HG03571 (cell line): ENCODE results near the gene MFSD11.
"Not testable (repeated sequence)": the region's sequence is repeated elsewhere in the genome, so short reads cannot be mapped to it uniquely, and the experiment has no call there.

Experiments used
- ATAC-seq: cut with Tn5 transposase; IDR thresholded peaks from one replicate; pipeline ENCODE4 v1.9.1; 2021; ENCODE audit not compliant: unreplicated experiment

MFSD11 gene

GRCh38 chr17:76707985-76708807 lies 29.7 kb upstream of the MFSD11 start:
- ATAC-seq: no peak

DNA sequence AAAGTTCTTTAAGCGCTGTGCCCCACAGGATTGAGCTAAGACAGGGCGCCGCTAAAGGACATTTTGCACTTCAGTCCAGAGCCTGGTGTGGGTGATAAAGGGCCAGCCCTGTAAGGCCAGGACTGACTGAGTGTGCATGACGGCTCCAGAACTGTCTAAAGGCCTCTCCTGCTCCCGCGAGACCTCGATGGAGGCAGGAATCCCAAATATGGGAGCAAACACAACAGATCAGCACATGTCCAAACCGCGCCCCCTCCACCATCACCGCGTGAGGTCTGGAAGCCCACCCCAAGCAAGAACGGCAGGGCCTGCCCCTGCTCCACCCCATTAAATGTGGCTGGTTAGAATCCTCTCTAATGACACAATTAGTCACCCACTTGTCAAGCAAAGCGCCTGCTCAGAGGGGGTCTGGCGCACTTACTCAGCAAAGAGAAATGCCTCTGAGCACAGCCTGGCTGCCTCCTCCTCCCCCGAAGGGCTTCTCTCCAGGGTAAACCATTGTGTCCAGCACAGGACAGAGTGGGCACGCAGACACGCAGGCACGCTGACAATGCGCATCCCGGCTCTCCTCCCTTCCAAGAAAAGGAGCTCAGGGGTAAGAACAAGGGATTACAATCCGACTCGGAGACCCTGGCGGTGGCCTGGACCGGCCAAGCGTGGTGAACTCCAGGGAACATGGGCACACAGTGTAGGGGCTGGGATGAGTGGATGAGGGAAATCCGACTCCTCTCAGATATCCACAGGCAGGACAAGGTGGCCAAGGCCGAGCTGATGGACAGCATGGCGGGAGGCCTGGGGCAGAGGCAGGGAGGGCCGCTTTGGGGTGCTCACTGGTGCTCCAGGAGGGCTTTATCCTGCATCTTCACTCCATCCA lies 28.6 kb upstream of the MFSD11 start:
- no peak for ATAC-seq

DNA sequence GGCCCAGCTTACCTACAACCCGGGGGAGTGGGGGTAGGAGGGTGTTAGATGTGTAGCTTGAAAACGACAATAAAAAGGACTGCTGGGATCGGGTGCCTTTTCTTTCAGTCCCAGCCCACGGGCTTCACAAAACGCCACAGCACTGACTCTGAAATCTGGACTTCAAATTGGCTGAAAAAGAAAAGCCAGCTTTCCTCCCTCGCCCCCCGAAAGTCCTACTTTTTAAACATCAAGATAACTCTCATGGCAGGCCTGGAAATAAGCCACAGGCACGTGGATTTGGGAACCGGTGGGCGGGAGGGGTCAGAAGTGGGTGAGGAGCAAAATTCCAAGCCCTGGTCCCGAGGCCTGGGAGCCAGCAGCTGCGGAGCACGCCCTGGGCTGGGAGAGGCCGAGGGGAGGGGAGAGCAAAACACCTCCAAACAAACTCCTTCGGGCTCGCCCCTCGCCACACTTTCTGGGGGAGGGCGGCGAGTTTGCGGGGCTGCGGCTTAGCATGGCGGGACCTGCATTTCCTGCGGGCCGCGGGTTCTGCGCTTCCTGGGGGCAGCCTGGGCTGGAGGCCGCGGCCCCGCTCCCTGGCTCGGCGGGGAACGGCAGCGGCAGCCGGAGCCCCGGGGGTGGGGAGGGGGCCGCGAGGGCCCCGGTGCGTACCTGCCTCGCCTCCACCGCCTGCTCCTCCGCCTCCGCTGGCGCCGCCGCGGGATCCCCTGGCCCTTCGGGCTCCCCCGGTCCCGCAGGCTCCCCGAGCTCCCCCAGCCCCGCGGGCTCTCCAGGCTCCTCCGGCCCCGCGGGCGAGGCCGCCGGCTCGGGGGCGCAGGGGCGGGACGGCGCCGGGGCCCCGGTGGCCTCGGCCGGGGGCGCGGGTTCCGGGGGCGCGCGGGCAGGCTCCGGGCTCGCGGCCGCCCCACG lies 27.7 kb upstream of the MFSD11 start:
- not testable (repeated sequence) for ATAC-seq

DNA sequence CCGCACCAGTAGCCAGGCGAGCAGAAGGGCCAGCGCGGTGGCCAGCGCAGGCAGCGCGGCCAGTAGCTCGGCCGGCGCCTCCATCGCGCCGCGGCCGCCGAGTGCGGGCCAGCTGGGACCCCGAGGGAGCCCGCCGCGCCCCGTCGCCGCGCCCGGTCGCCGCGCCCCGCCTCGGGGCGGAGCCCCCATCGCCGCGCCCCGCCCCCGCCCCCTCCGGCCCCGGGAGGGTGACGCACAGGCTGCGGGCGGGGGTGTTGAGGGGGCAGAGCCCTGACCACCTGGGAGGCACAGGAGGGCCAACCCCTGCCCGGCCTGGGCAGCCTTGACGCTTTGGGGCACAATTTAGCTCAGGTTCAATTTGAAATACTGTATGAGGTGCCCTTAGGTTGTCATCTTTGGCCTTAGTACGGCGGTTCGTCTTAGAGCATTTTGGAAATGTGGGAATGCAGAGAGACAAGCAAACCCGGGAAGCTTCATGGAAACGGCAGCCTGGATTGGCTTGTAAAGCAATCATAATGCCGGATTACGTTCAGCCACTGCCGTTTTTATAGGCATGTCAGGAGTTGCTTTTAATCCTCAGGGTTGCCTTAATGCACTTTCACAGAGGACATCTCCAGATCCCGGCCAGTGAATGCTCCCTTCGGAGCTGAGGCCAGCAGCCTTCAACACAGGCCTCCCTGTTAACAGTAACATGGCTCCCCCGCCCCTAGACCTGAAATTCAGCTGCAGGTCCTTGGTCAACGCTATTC lies 26.9 kb upstream of the MFSD11 start, which contains the start of gene MXRA7:
MXRA7 (minus strand) TSS at position 103 of the 749 bp plus-strand sequence; CDS start at position 84, 19 bp downstream.
- no peak for ATAC-seq

- ATAC-seq: not testable (repeated sequence)
Measured at GRCh38 chr17:76712321-76712720, 25.6 kb upstream of the MFSD11 start.

DNA sequence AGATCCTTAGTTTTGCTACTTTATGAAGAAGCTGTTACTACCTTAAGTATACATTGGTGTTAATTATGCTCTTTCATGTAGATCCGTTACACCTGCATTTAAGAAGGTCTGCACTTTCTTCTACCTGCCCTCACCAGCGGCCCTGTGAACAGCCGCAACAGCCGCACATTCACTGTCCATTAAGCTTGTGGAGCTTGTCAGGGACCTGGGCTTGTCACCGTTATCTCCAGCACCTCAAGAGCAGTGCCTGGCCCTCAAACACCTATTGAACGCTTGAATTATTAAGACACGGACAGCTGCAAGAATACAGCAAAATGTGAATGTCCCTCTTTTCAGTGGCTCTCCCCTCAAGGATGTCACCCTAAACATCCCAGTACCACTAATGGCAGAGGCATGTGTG lies 24.2 kb upstream of the MFSD11 start:
- no peak for ATAC-seq

DNA sequence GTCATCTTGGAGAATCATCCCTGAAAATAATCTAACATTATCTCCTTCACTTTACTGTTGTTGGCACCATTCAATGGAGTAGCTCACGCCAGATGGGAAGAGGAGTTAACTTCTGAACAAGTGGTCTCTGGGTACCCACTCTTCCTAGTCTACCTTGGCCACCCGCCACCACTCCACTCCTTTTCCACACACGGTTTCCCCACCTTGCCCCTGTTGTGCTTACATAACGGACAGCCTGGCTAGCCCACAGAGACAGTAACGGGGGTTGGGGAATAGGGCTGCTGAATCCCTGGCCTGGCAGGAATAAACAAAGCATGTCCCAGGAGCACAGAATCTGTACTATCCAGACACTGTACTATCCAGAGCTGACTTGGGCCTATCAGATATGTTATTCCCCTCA lies 23.6 kb upstream of the MFSD11 start:
- ATAC-seq: no peak

DNA sequence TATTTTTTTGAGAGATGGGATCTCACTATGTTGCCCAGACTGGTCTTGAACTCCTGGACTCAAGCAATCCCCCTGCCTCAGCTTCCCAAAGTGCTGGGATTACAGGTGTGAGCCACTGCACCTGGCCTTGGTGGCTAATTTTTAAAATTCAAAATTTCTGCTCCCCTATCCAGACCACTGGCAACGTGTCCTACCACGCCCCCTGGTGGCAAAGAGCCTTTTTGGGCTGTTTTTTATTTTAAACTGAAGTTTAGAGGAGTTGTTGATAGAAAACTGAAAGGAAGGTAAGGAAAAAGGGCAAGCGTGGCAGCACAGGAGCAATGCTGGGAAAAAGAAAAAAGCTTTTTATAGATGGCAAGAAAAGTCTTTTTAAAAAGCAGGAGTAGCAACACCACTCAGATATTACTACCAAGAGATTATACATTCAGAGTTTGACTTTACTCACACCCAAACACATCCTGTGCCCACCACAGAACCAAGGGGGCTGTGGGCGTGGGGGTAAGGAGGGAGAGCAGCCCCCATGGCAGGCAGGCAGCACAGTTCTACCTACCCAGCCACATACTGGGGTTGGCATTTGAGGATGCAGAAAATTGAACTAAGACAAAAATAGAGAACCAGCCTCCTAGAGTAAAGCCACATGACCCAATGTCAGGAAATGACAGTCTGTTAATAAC lies 23.0 kb upstream of the MFSD11 start:
- no peak for ATAC-seq

DNA sequence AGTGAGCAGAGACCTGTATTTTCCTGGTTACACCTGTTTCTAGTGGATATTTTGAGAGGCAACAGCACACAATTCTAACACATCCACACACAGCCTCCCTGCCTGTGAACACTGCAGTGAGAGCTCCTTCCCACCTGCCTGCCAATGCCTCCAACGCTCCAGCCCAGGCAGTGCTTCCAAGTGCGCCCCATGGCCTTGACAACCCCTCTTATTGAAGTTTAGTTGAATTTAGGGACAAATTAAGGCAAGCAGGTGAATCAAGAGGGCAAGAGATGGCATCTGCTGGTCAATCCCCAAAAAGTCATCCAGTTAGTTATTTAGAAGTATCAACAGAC lies 22.5 kb upstream of the MFSD11 start:
- no peak for ATAC-seq

- no peak for ATAC-seq
Measured at GRCh38 chr17:76716146-76716838, 21.6 kb upstream of the MFSD11 start.

DNA sequence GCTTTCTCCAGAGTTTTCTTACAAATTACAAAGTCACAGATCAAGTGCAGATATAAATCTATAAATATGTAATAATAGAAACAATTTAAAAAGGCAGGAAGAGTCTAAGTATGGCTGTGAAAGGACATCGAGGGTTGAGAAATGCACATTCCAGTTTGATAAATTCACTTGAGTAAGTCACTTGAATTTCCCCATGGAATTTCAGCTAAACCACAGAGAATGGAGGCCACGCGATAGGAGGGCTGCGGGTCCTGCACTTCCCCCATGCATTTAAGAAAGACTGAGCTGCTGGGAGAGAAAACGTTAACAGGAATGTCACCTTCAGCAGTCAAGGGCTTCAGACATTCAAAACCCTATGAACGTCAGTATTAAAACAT lies 21.1 kb upstream of the MFSD11 start:
- ATAC-seq: no peak

- ATAC-seq: no peak
Measured at GRCh38 chr17:76718516-76718915, 19.4 kb upstream of the MFSD11 start.

DNA sequence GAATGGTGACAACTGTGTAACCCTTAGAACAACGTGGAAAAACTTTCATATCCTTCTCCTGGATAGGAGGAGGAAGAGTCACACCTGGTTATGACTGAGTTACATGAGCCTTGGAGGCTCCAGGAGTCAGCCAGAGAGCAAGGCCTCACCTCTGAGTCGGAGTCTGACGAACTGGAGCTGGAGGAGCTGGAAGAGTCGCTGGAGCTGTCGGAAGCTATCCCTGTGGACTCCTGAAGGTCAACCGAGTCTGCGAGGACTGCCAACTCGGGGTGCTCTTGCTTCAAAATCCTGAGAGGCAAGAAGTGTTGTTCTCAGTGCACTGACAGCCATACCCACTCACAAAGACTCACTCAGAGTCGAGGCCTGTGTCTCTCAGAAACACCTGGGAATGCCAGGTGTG lies 17.7 kb upstream of the MFSD11 start:
- ATAC-seq: no peak

DNA sequence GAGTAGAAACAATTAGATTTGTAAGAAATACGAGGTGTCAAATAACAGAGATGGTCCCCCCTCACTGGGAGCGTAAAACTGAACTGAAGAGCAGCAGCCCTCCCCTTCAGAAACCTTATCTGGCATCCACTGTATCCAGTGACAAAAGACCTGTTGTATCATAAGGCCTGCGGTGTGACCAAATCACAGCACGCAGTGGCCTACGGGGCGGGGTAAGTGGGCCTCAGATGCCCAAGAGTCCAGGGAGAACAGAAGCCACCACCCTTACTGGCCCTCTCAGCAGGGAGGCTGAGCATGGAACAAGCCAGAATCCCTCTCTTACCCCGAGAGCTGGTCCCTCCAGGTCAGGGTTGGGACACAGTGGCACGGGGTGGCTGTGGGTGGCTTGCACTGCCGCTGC lies 17.0 kb upstream of the MFSD11 start:
- ATAC-seq: no peak

DNA sequence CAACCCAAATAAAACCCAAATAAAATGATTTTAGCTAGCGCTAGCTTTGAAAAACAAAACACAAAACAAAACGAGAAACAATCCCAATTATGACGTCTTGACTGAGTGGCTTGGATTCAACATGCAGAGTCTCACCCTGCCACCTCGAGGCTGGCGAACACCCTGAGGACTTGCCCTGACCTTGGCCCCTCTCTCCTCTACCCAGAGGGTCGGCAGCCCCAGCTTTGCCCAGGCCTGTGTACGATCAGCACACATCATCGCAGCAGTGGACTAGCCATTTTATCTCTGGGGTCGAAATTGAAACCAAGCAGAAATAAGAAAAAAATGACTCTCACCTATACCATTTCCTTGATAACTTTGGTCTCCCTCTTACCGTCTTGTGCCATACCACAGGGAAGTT lies 16.5 kb upstream of the MFSD11 start:
- no peak for ATAC-seq

DNA sequence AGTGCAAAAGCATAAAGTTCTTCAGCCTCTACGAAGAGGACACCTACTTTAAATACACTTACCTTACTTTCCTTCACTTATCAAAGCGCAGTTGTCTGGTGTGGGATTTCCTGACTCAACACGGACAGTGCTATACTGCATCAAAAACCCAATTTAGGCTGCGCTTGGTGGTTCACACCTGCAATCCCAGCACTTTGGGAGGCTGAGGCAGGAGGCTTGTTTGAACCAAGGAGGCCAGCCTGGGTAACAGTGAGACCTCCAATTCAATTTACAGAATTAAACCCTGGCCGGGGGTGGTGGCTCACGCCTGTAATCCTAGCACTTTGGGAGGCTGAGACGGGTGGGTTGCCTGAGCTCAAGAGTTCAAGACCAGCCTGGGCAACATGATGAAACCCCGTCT lies 15.6 kb upstream of the MFSD11 start:
- no peak for ATAC-seq

DNA sequence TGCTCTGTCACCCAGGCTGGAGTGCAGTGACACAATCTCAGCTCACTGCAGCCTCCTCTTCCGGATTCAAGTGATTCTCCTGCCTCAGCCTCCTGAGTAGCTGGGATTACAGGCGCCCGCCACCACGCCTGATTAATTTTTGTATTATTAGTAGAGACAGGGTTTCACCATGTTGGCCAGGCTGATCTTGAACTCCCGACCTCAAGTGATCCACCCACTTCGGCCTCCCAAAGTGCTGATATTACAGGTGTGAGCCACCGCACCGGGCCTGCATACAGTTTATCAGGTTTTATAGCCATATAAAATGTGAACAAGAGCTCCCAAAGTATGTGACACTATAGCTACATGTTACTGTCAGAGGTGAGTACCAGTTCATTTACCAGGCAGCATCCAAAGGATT lies 14.9 kb upstream of the MFSD11 start:
- not testable (repeated sequence) for ATAC-seq

- no peak for ATAC-seq
Measured at GRCh38 chr17:76723812-76724211, 14.1 kb upstream of the MFSD11 start.

DNA sequence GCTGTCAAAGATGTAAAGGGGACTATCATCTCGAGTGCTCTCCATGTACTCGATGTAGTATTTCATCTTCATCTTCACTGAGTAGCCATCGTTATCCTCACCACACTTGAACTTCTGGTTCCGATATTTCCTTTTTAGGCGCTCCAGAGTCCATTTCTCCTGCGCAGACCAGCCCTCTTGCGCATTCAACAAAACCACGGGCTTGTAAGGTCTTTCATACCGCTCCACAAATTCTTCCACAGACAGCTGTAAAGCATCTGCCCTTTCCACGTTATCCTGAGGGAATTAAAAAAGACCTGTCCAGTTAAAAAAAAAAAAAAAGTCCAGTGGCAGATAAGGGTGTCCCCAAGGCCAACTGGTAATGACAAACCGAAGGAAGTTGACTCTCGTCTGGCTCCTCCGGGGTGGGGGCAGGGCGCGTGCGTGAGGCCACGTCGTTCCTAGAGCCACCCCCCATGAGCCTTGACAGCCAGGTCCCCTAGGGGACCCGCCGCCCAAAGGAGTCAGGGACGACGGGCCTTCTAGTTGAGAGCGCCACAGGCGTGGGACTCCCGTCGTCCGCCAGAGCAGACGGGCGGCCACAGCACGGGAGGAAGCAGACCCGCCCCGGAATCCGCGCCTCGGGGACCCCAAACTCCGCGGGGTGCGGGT lies 12.2 kb upstream of the MFSD11 start:
- ATAC-seq: peak; percentile 19
